ENCODE results near the gene PSTPIP1. TPM values are rescaled to one million over a fixed set of nuclear protein-coding genes. Genes with fewer than 3 reads are reported as not detected.

Gene PSTPIP1
- total and polyA plus RNA-seq, 9 of the 15 experiments (the other 6 are each of a cell fraction or from before 2014, with no cell fraction given), result not detected

- TF ChIP-seq CHD7 (IDR thresholded peaks at IDR 0.05; ENCODE audit: low read depth, low read length), result no peak
- no peak for TF ChIP-seq SIRT6 (IDR thresholded peaks at IDR 0.05; ENCODE audit: low read depth, low read length)
- TF ChIP-seq, protein P1, sequence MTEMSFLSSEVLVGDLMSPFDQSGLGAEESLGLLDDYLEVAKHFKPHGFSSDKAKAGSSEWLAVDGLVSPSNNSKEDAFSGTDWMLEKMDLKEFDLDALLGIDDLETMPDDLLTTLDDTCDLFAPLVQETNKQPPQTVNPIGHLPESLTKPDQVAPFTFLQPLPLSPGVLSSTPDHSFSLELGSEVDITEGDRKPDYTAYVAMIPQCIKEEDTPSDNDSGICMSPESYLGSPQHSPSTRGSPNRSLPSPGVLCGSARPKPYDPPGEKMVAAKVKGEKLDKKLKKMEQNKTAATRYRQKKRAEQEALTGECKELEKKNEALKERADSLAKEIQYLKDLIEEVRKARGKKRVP (CRISPR knock-in tag; IDR thresholded peaks at IDR 0.05), result no peak
- TF ChIP-seq HMGXB4 (CRISPR knock-in tag; IDR thresholded peaks at IDR 0.05), result no peak
- TF ChIP-seq ZNF583 (CRISPR knock-in tag; IDR thresholded peaks at IDR 0.05), result no peak
- no peak for TF ChIP-seq C11orf30 (IDR thresholded peaks at IDR 0.05; ENCODE audit: low read depth)
- TF ChIP-seq CXXC5 (CRISPR knock-in tag; IDR thresholded peaks at IDR 0.05), result no peak
These were observed 27.0 kb downstream of the PSTPIP1 start (continued) for GRCh38 chr15:77021803-77022381.

Data from K562 (cell line).